ENCODE results near the gene MUC5B. TPM values are rescaled to one million over a fixed set of nuclear protein-coding genes. Genes with fewer than 3 reads are reported as not detected.

MUC5B gene
- total and polyA plus RNA-seq, 4 donors: 0.17 to 0.95 (median 0.50) TPM; not detected in 1

DNA sequence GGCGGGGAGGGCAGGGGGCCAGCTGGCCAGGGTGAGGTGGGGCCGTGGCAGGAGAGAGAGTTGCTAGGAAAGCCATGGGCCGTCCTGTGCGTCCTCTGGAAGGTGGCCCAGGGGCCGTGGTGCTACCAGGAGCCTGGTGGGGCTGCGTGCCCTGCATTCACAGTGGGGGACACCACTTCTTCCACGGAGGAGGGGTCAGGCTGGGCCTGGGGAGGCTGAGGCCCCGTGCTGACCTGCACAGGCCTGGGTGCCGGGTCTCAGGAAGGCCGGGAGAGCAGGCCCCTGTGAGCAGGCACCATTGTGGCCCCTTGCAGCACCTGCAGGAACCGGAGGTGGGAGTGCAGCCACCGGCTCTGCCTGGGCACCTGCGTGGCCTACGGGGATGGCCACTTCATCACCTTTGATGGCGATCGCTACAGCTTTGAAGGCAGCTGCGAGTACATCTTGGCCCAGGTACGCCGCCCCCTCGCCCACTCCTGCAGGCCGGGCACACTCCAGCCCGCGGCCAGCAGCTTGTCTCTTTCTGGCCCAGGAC, 12.0 kb downstream of the MUC5B start:
- no peak for DNase-seq (ENCODE audit: low spot score)
- Histone ChIP-seq H3K9ac (ENCODE audit: low read depth in 1 of 2, low read length in 2 of 2) (no peak overlapping the region), H3K27ac (ENCODE audit: low read depth in 1 of 2, low read length in 2 of 2) (no peak overlapping the region), H3K4me1 (ENCODE audit: control insufficient read depth in 4 of 4, insufficient read depth in 4 of 4, low read length in 3 of 4) (no peaks in the 10 kb centered on the region), H3K4me3 (ENCODE audit: low read depth in 1 of 3, low read length in 3 of 3) (no peak overlapping the region), H3K9me3 (ENCODE audit: control insufficient read depth in 4 of 4, low read length in 3 of 4) (no peaks in the 10 kb centered on the region), H3K36me3 (ENCODE audit: control insufficient read depth in 4 of 4, insufficient read depth in 3 of 4, low read depth in 1 of 4, low read length in 3 of 4) (no peaks in the 10 kb centered on the region), H3K27me3 (ENCODE audit: control insufficient read depth in 4 of 4, insufficient read depth in 4 of 4, low read length in 3 of 4) (no peaks in the 10 kb centered on the region)
- WGBS: 88% methylated on average over 23 of the region's 23 CpGs
- TF ChIP-seq, protein P1, sequence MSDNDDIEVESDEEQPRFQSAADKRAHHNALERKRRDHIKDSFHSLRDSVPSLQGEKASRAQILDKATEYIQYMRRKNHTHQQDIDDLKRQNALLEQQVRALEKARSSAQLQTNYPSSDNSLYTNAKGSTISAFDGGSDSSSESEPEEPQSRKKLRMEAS (IDR thresholded peaks at IDR 0.05): no peak
- TF ChIP-seq, protein P2, sequence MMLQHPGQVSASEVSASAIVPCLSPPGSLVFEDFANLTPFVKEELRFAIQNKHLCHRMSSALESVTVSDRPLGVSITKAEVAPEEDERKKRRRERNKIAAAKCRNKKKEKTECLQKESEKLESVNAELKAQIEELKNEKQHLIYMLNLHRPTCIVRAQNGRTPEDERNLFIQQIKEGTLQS (IDR thresholded peaks at IDR 0.05): no peak
- no peak for TF ChIP-seq SP1 (IDR thresholded peaks at IDR 0.05)
- no peak for TF ChIP-seq EGR1 (IDR thresholded peaks at IDR 0.05; ENCODE audit: low read depth in 2 of 2)
- no peak for TF ChIP-seq FOXA1 (IDR thresholded peaks at IDR 0.05)
- no peak for TF ChIP-seq NR2F2 (IDR thresholded peaks at IDR 0.05)
- no peak for TF ChIP-seq FOXA2 (IDR thresholded peaks at IDR 0.05)

DNA sequence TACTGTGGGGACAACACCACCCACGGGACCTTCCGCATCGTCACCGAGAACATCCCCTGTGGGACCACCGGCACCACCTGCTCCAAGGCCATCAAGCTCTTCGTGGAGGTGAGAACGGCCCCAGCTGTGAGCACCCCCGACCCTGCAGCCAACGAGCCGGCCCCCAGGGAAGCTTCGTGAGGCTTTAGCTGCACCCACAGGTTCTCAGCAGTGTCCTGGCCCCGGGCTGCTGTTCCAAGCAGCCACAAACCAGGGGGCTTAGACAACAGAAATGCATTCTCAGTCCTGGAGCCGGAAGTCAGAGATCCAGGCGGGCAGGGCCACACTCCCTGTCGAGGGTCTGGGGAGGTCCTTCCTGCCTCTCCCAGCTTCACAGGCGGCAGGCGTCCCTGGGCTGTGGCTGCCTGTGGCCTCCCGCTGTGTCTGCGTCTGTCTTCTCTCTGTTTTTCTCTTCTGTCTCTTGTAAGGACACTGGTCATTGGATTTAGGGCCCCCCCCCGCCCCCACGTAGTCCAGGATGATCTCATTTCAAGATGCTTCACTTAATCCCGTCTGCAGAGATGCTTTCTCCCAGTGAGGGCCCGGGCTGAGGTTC, 12.5 kb downstream of the MUC5B start:
- Histone ChIP-seq H3K27ac (ENCODE audit: low read depth in 1 of 2, low read length in 2 of 2) (no peak overlapping the region), H3K4me3 (ENCODE audit: low read depth in 1 of 3, low read length in 3 of 3) (no peak overlapping the region), H3K4me1 (ENCODE audit: control insufficient read depth in 4 of 4, insufficient read depth in 4 of 4, low read length in 3 of 4) (no peaks in the 10 kb centered on the region), H3K36me3 (ENCODE audit: control insufficient read depth in 4 of 4, insufficient read depth in 3 of 4, low read depth in 1 of 4, low read length in 3 of 4) (no peaks in the 10 kb centered on the region), H3K9ac (ENCODE audit: low read depth in 1 of 2, low read length in 2 of 2) (no peak overlapping the region), H3K9me3 (ENCODE audit: control insufficient read depth in 4 of 4, low read length in 3 of 4) (no peaks in the 10 kb centered on the region), H3K27me3 (ENCODE audit: control insufficient read depth in 4 of 4, insufficient read depth in 4 of 4, low read length in 3 of 4) (no peaks in the 10 kb centered on the region)
- 85% methylated on average over 23 of the region's 23 CpGs for WGBS
- TF ChIP-seq FOXA2 (IDR thresholded peaks at IDR 0.05): no peak
- DNase-seq (ENCODE audit: low spot score): no peak

DNA sequence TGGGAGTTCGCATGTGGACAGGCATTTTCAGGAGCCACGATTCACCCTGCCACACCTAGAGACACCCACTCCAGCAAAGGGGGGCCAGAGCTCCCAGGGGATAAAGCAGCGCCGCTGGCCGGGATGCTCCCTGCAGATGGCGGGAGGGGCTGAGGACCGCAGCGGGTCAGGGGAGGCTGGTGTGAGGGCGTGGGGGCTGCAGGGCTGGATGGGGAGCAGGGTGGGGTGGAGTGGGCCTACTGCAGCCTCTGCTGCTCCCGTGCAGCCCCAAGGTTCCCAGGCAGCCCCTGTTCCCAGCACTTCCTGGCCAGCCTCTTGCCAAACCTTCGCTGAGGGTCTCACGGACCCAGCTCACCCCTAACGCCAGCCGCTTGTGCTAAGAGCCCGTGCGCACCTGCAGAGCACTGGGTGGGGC, 13.0 kb downstream of the MUC5B start:
- no peaks in the 10 kb centered on the region for H3K27me3 ChIP-seq (ENCODE audit: control insufficient read depth in 4 of 4, insufficient read depth in 4 of 4, low read length in 3 of 4)
- WGBS: 83% methylated on average over 16 of the region's 16 CpGs
- TF ChIP-seq GABPA (IDR thresholded peaks at IDR 0.05 in 1 of 2, conservative IDR thresholded peaks at IDR 0.05 in 1 of 2) (no peak), HNF4G (IDR thresholded peaks at IDR 0.05) (no peak), FOXA2 (IDR thresholded peaks at IDR 0.05) (no peak), JUND (IDR thresholded peaks at IDR 0.05) (no peak), YY1 (IDR thresholded peaks at IDR 0.05) (no peak), HNF4A (conservative IDR thresholded peaks at IDR 0.05) (no peak)
- TF ChIP-seq, protein P1 (IDR thresholded peaks at IDR 0.05): no peak
- TF ChIP-seq, protein P3, sequence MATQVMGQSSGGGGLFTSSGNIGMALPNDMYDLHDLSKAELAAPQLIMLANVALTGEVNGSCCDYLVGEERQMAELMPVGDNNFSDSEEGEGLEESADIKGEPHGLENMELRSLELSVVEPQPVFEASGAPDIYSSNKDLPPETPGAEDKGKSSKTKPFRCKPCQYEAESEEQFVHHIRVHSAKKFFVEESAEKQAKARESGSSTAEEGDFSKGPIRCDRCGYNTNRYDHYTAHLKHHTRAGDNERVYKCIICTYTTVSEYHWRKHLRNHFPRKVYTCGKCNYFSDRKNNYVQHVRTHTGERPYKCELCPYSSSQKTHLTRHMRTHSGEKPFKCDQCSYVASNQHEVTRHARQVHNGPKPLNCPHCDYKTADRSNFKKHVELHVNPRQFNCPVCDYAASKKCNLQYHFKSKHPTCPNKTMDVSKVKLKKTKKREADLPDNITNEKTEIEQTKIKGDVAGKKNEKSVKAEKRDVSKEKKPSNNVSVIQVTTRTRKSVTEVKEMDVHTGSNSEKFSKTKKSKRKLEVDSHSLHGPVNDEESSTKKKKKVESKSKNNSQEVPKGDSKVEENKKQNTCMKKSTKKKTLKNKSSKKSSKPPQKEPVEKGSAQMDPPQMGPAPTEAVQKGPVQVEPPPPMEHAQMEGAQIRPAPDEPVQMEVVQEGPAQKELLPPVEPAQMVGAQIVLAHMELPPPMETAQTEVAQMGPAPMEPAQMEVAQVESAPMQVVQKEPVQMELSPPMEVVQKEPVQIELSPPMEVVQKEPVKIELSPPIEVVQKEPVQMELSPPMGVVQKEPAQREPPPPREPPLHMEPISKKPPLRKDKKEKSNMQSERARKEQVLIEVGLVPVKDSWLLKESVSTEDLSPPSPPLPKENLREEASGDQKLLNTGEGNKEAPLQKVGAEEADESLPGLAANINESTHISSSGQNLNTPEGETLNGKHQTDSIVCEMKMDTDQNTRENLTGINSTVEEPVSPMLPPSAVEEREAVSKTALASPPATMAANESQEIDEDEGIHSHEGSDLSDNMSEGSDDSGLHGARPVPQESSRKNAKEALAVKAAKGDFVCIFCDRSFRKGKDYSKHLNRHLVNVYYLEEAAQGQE (IDR thresholded peaks at IDR 0.05): no peak
- no peaks in the 10 kb centered on the region for H3K9me3 ChIP-seq (ENCODE audit: control insufficient read depth in 4 of 4, low read length in 3 of 4)
- H3K9ac ChIP-seq (ENCODE audit: low read depth in 1 of 2, low read length in 2 of 2): no peak overlapping the region
- no peak overlapping the region for H3K27ac ChIP-seq (ENCODE audit: low read depth in 1 of 2, low read length in 2 of 2)
- H3K4me3 ChIP-seq (ENCODE audit: low read depth in 1 of 3, low read length in 3 of 3): no peak overlapping the region
- no peak for DNase-seq (ENCODE audit: low spot score)
- no peaks in the 10 kb centered on the region for H3K36me3 ChIP-seq (ENCODE audit: control insufficient read depth in 4 of 4, insufficient read depth in 3 of 4, low read depth in 1 of 4, low read length in 3 of 4)
- no peaks in the 10 kb centered on the region for H3K4me1 ChIP-seq (ENCODE audit: control insufficient read depth in 4 of 4, insufficient read depth in 4 of 4, low read length in 3 of 4)

Data from liver (tissue), 9 donors.